T-cell (primary cell): Measurements from ENCODE around the gene CCDC146. TPM values are rescaled to one million over a fixed set of nuclear protein-coding genes. Genes with fewer than 3 reads are reported as not detected.
"Not testable (repeated sequence)": the region's sequence is repeated elsewhere in the genome, so short reads cannot be mapped to it uniquely, and the experiment has no call there.

Experiments used
- ATAC-seq, 4 experiments: fragments of 200-7000 bp in 3 of 4; fragments of 150-1000 bp in 1 of 4; cut with Tn5 transposase; replicated peaks in 1 of 4; 1 replicate in 3 of 4; 2 replicates in 1 of 4; pipeline ENCODE4 v1.10.0; 2021; ENCODE audit warnings: moderate library complexity in 3 of 4, mild to moderate bottlenecking in 2 of 4, moderate number of reproducible peaks in 1 of 4
- CTCF ChIA-PET, 2 donors: fragments of 300-600 bp; sonication (Branson Sonifier 250); formaldehyde crosslinking; loops; one replicate each; lab custom pipeline; 2022; ENCODE audit warnings: antibody characterized with exemption in 2 of 2; lab: Charles Lee
- POLR2A ChIA-PET, 2 donors: fragments of 300-600 bp; sonication (Branson Sonifier 250); formaldehyde crosslinking; loops; one replicate each; lab custom pipeline; 2022; ENCODE audit warnings: antibody characterized with exemption in 2 of 2; lab: Charles Lee
- DNase-seq, 35 experiments: peaks; one replicate each; pipeline versions ENCODE4 v3.0.0 to v3.0.0-alpha.2; 2013 to 2023
- H3K27ac ChIP-seq: one replicate; pipeline ENCODE4 v1.5.1; 2013; ENCODE audit warnings: low read length
- H3K27me3 ChIP-seq, 2 experiments: replicated peaks in 1 of 2; 1 replicate in 1 of 2; 2 replicates in 1 of 2; pipeline versions ENCODE4 v1.6.1 to v1.7.0; 2013; ENCODE audit warnings: low read length in 1 of 2, mixed read lengths in 1 of 2; ENCODE audit not compliant: control insufficient read depth in 2 of 2, insufficient read depth in 2 of 2; ENCODE audit errors: extremely low read depth in 1 of 2
- H3K36me3 ChIP-seq, 2 donors: 1 replicate in 1 of 2; 2 replicates in 1 of 2; pipeline versions ENCODE4 v1.6.1 to v1.7.0; 2013; ENCODE audit warnings: low read length in 1 of 2; ENCODE audit not compliant: control insufficient read depth in 2 of 2, insufficient read depth in 1 of 2; ENCODE audit errors: extremely low read depth in 1 of 2
- H3K4me1 ChIP-seq, 2 experiments: 1 replicate in 1 of 2; 2 replicates in 1 of 2; pipeline versions ENCODE4 v1.6.1 to v1.7.0; 2013; ENCODE audit warnings: low read length in 2 of 2, mixed read lengths in 1 of 2; ENCODE audit not compliant: insufficient read depth in 2 of 2, control insufficient read depth in 1 of 2; ENCODE audit errors: extremely low read depth in 1 of 2
- H3K4me3 ChIP-seq, 2 donors: 1 replicate in 1 of 2; 2 replicates in 1 of 2; pipeline versions ENCODE4 v1.5.1 to v1.7.0; 2013; ENCODE audit warnings: mild to moderate bottlenecking in 2 of 2, low read length in 1 of 2, moderate library complexity in 1 of 2; ENCODE audit not compliant: control insufficient read depth in 1 of 2; ENCODE audit errors: extremely low read depth in 1 of 2
- H3K9me3 ChIP-seq: 2 replicates; pipeline ENCODE4 v1.7.0; 2013
- H3K27ac Mint-ChIP-seq, 2 donors: one replicate each; pipeline ENCODE4 v1.8.0; 2020 to 2021; ENCODE audit warnings: mild to moderate bottlenecking in 2 of 2, mixed read lengths in 2 of 2
- H3K27me3 Mint-ChIP-seq, 2 donors: one replicate each; pipeline ENCODE4 v1.8.0; 2021 to 2022; ENCODE audit warnings: mixed read lengths in 2 of 2
- H3K36me3 Mint-ChIP-seq: one replicate; pipeline ENCODE4 v1.8.0; 2021; ENCODE audit warnings: mixed read lengths
- H3K4me1 Mint-ChIP-seq, 3 donors: one replicate each; pipeline ENCODE4 v1.8.0; 2020 to 2022; ENCODE audit warnings: mixed read lengths in 3 of 3, mild to moderate bottlenecking in 1 of 3
- H3K4me3 Mint-ChIP-seq, 3 donors: one replicate each; pipeline ENCODE4 v1.8.0; 2020 to 2022; ENCODE audit warnings: mild to moderate bottlenecking in 3 of 3, mixed read lengths in 3 of 3, moderate library complexity in 3 of 3
- H3K9me3 Mint-ChIP-seq, 3 donors: one replicate each; pipeline ENCODE4 v1.8.0; 2020 to 2022; ENCODE audit warnings: mixed read lengths in 3 of 3
- WGBS: methylation state at CpG from one replicate; pipeline ENCODE4 v1.1.5; 2013; ENCODE audit warnings: missing lambda C conversion rate; ENCODE audit not compliant: insufficient coverage; 5-methylcytosine and 5-hydroxymethylcytosine counted together
- total RNA-seq, 35 experiments: library from RNA in 6 of 35; stranded (reverse) in 6 of 35; fragments of 120-200 nt in 1 of 35; gene quantifications; one replicate each; pipeline versions ENCODE4 v1.2.1 to v1.2.4 and lab custom pipeline; 2013 to 2026

CCDC146 gene
- total RNA-seq, 5 donors from 2014 or later (not counting 1 experiment from before 2014, with no cell fraction given): 10.6 to 14.7 (median 14.1) TPM

- H3K36me3 Mint-ChIP-seq: not testable (repeated sequence)
These were observed 34.6 kb downstream of the CCDC146 start for GRCh38 chr7:77157034-77157433.

DNA sequence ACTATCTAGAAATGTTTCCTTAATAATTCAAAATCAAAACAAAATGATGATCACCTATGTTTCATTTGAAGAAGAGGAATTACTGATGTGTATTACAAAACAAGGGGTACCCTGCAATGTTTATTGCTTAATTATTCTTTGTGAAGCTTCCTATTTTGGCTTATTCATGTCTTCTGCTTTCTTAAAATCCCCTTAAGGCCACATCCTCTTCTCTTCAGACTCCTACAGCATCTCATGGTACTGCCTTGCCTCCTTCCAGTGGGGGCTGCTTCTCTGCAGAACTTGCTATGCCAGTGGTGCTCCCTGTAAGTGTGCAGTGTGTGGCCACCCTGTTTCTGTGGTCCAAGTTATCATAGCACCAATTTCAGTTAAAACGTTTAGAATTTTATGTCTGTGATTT, 35.0 kb downstream of the CCDC146 start:
- no peaks in the 10 kb centered on the region for H3K9me3 Mint-ChIP-seq
- POLR2A ChIA-PET: no interaction called here
- no peaks in the 10 kb centered on the region for H3K36me3 Mint-ChIP-seq
- Histone ChIP-seq H3K27ac (no peak overlapping the region), H3K27me3 (no peaks in the 10 kb centered on the region), H3K9me3 (no peaks in the 10 kb centered on the region), H3K36me3 (no peaks in the 10 kb centered on the region), H3K4me1 (peaks cover 0 to 3% of the 10 kb centered on the region in 2 experiments), H3K4me3 (no peak overlapping the region)
- no peaks in the 10 kb centered on the region for H3K27me3 Mint-ChIP-seq
- WGBS: no CpG with 5 or more reads among the region's 1 CpG
- H3K4me3 Mint-ChIP-seq: no peak overlapping the region
- peak overlapping the region in 1 of 2 donors; percentile 72 for H3K27ac Mint-ChIP-seq
- CTCF ChIA-PET: no interaction called here
- DNase-seq (no peak), ATAC-seq (peak in 1 of 4 experiments; percentile 34)
- H3K4me1 Mint-ChIP-seq: peaks cover 0 to 13% (median 8%) of the 10 kb centered on the region in 3 donors

More at GRCh38 chr7:77157034-77157433, 34.6 kb downstream of the CCDC146 start:
- H3K27ac Mint-ChIP-seq, H3K4me1 ChIP-seq, H3K36me3 ChIP-seq, H3K27me3 ChIP-seq, H3K4me3 ChIP-seq, H3K4me3 Mint-ChIP-seq, DNase-seq, H3K27me3 Mint-ChIP-seq, CTCF ChIA-PET, H3K9me3 Mint-ChIP-seq, POLR2A ChIA-PET, H3K9me3 ChIP-seq, H3K27ac ChIP-seq: not testable (repeated sequence)
- peak in 1 of 4 experiments; percentile 26 for ATAC-seq
- peaks cover 0 to 13% (median 8%) of the 10 kb centered on the region in 3 donors for H3K4me1 Mint-ChIP-seq
- no CpG with 5 or more reads among the region's 1 CpG for WGBS

- DNase-seq, H3K27ac ChIP-seq, POLR2A ChIA-PET, ATAC-seq, H3K4me3 Mint-ChIP-seq, H3K4me3 ChIP-seq, H3K27me3 ChIP-seq, H3K4me1 Mint-ChIP-seq, H3K4me1 ChIP-seq, CTCF ChIA-PET, H3K9me3 Mint-ChIP-seq, H3K27me3 Mint-ChIP-seq, H3K9me3 ChIP-seq, H3K36me3 ChIP-seq, H3K27ac Mint-ChIP-seq: not testable (repeated sequence)
- WGBS: 100% methylated on average over 2 of the region's 4 CpGs
- peaks cover 12% of the 10 kb centered on the region for H3K36me3 Mint-ChIP-seq
These were observed 48.7 kb downstream of the CCDC146 start for GRCh38 chr7:77171073-77171472.

DNA sequence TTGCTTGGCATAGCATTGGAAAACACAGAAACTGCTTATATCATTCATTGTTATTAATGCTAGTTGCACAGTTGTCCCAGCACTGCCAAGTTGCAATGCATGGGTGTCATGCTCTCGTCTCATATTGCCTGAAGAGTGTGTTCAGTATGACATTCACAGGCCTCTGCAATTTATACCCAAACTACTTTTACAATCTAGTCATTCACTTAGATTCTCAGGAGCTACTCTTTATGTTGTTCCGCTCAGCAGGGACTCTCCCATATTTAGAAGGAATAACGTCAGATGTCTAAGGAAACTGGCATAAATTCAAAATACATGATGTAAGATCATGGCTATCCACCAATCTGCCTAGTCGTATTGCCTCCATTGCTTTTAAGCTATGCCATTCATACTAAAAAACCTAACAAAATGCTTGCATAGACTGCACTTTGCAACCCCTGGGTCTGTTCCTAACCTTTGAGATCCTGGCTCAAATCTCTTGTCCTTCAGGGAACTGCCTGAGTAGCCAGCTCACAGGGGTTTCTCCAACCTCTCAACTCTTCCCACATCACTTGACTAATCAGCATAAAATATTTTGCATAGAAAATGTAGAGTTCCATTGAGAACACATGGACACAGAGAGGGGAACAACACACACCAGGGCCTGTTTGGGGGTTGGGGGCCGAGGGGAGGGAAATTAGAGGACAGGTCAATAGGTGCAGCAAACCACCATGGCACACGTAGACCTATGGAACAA, 50.2 kb downstream of the CCDC146 start:
- POLR2A ChIA-PET, H3K27ac Mint-ChIP-seq: not testable (repeated sequence)

GRCh38 chr7:77174418-77174817, 52.0 kb downstream of the CCDC146 start:
- H3K4me1 ChIP-seq, H3K27me3 Mint-ChIP-seq, H3K27ac Mint-ChIP-seq, H3K4me3 ChIP-seq, H3K4me1 Mint-ChIP-seq, H3K27ac ChIP-seq, DNase-seq, CTCF ChIA-PET, POLR2A ChIA-PET, H3K27me3 ChIP-seq, H3K4me3 Mint-ChIP-seq, H3K9me3 Mint-ChIP-seq, H3K9me3 ChIP-seq, H3K36me3 ChIP-seq, ATAC-seq: not testable (repeated sequence)
- peaks cover 12% of the 10 kb centered on the region for H3K36me3 Mint-ChIP-seq
- no CpG with 5 or more reads among the region's 4 CpGs for WGBS

More for the DNA sequence above, 50.2 kb downstream of the CCDC146 start:
- WGBS: no CpG with 5 or more reads among the region's 6 CpGs
- ATAC-seq, H3K4me3 ChIP-seq, H3K9me3 ChIP-seq, H3K4me1 Mint-ChIP-seq, DNase-seq, H3K27me3 Mint-ChIP-seq, H3K36me3 ChIP-seq, H3K4me3 Mint-ChIP-seq, H3K27me3 ChIP-seq, H3K27ac ChIP-seq, CTCF ChIA-PET, H3K9me3 Mint-ChIP-seq, H3K4me1 ChIP-seq: not testable (repeated sequence)
- H3K36me3 Mint-ChIP-seq: peaks cover 12% of the 10 kb centered on the region

GRCh38 chr7:77175274-77175800, 52.9 kb downstream of the CCDC146 start:
- WGBS: no CpG with 5 or more reads among the region's 3 CpGs
- H3K27me3 Mint-ChIP-seq, H3K4me1 Mint-ChIP-seq, H3K4me3 ChIP-seq, DNase-seq, H3K27me3 ChIP-seq, ATAC-seq, H3K9me3 ChIP-seq, H3K36me3 ChIP-seq, H3K27ac Mint-ChIP-seq, H3K27ac ChIP-seq, H3K4me3 Mint-ChIP-seq, POLR2A ChIA-PET, H3K9me3 Mint-ChIP-seq, CTCF ChIA-PET, H3K4me1 ChIP-seq: not testable (repeated sequence)
- H3K36me3 Mint-ChIP-seq: peaks cover 12% of the 10 kb centered on the region
